Measurements from ENCODE around the gene ZC3H13. TPM values are rescaled to one million over a fixed set of nuclear protein-coding genes. Genes with fewer than 3 reads are reported as not detected.

ZC3H13 gene
- total RNA-seq, 1 donor from 2014 or later: 58.8 TPM

- Mint-ChIP-seq H3K4me1 (peaks cover 4% of the 10 kb centered on the region), H3K4me3 (no peak overlapping the region)
Observed at GRCh38 chr13:46082324-46082723, 29.8 kb upstream of the ZC3H13 start.

GRCh38 chr13:46079770-46080169 is 27.2 kb upstream of the ZC3H13 start:
- peaks cover 4% of the 10 kb centered on the region for H3K4me1 Mint-ChIP-seq
- no peaks in the 10 kb centered on the region for H3K36me3 Mint-ChIP-seq (ENCODE audit: low read depth)
- peaks cover 3% of the 10 kb centered on the region for H3K9me3 Mint-ChIP-seq
- H3K27ac Mint-ChIP-seq: no peak overlapping the region
- peaks cover 19% of the 10 kb centered on the region for H3K27me3 Mint-ChIP-seq
- no peak for DNase-seq
- no peak overlapping the region for H3K4me3 Mint-ChIP-seq
- intact Hi-C loops (cut with micrococcal nuclease): no loop called here

More at GRCh38 chr13:46082324-46082723, 29.8 kb upstream of the ZC3H13 start:
- DNase-seq: no peak
- Mint-ChIP-seq H3K9me3 (no peaks in the 10 kb centered on the region), H3K36me3 (ENCODE audit: low read depth) (no peaks in the 10 kb centered on the region), H3K27ac (no peak overlapping the region), H3K27me3 (peaks cover 7% of the 10 kb centered on the region)
- intact Hi-C loops (cut with micrococcal nuclease): no loop called here

- H3K27ac Mint-ChIP-seq: no peak overlapping the region
- peaks cover 3% of the 10 kb centered on the region for H3K9me3 Mint-ChIP-seq
- peaks cover 21% of the 10 kb centered on the region for H3K27me3 Mint-ChIP-seq
- intact Hi-C loops (cut with micrococcal nuclease): no loop called here
- no peaks in the 10 kb centered on the region for H3K36me3 Mint-ChIP-seq (ENCODE audit: low read depth)
- no peak for DNase-seq
- peaks cover 4% of the 10 kb centered on the region for H3K4me1 Mint-ChIP-seq
- H3K4me3 Mint-ChIP-seq: no peak overlapping the region
Observed at GRCh38 chr13:46077265-46077664, 24.7 kb upstream of the ZC3H13 start.

DNA sequence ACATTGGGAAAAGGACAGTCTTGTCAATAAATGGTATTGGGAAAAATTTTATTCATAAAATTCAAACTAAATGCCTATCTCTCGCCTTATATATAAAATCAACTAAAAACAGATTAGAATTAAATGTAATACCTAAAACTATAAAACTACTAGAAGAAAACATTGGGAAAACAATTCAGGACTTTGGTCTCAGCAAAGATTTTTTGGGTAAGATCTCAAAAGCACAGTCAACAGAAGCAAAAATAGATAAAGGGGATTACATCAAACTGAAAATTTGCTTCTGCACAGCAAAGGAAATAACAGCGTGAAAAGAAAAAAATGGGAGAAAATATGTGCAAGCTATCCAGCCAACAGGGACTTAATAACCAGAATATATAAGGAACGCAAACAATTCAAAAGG is 24.3 kb upstream of the ZC3H13 start:
- H3K27ac Mint-ChIP-seq: no peak overlapping the region
- peaks cover 24% of the 10 kb centered on the region for H3K27me3 Mint-ChIP-seq
- H3K4me1 Mint-ChIP-seq: peaks cover 4% of the 10 kb centered on the region
- intact Hi-C loops (cut with micrococcal nuclease): no loop called here
- H3K36me3 Mint-ChIP-seq (ENCODE audit: low read depth): no peaks in the 10 kb centered on the region
- DNase-seq: no peak
- H3K4me3 Mint-ChIP-seq: no peak overlapping the region
- H3K9me3 Mint-ChIP-seq: peaks cover 3% of the 10 kb centered on the region

- intact Hi-C loops (cut with micrococcal nuclease): no loop called here
- H3K27ac Mint-ChIP-seq: no peak overlapping the region
- peaks cover 4% of the 10 kb centered on the region for H3K4me1 Mint-ChIP-seq
- H3K9me3 Mint-ChIP-seq: peaks cover 3% of the 10 kb centered on the region
- no peak overlapping the region for H3K4me3 Mint-ChIP-seq
- no peak for DNase-seq
- H3K36me3 Mint-ChIP-seq (ENCODE audit: low read depth): no peaks in the 10 kb centered on the region
- H3K27me3 Mint-ChIP-seq: peaks cover 30% of the 10 kb centered on the region
Observed at GRCh38 chr13:46075811-46076210, 23.3 kb upstream of the ZC3H13 start.

DNA sequence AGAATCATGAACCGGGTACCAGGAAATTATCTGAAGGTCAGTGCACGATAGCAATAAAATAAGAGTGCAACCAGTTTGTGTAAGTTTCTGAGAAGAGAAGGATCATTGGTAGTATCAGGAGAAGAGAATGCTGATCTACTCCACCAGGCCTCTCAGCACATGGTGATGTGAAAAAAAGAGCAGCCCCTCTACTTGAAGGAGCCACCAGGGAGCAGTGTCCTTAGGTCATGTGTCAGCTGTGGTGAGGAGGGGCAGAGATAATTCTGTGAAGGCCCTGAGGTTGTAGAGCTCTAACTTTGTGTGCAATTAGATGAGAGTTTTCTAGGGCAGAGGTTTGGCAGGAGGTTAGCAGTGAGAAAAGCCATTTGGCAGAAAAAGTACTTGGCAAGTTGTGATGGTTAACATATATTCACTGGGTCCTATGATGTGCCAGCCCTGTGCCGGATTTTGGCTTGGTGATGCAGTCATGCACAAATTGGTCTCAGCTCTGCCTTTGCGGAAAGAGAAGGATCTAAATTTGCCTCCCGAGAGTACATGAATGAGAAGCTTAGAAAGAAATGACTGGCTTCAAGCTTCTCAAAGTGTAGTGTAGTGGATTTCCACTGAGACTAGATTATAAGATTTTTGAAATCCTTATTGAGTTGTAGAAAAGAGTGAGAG is 19.2 kb upstream of the ZC3H13 start:
- DNase-seq: no peak
- H3K27ac Mint-ChIP-seq: no peak overlapping the region

GRCh38 chr13:46063292-46063691 is 10.7 kb upstream of the ZC3H13 start:
- no peak overlapping the region for H3K4me3 Mint-ChIP-seq

More for the DNA sequence above, 19.2 kb upstream of the ZC3H13 start:
- Mint-ChIP-seq H3K4me1 (no peaks in the 10 kb centered on the region), H3K9me3 (peaks cover 3% of the 10 kb centered on the region), H3K27me3 (peaks cover 31% of the 10 kb centered on the region), H3K4me3 (no peak overlapping the region), H3K36me3 (ENCODE audit: low read depth) (no peaks in the 10 kb centered on the region)
- intact Hi-C loops (cut with micrococcal nuclease): no loop called here

GRCh38 chr13:46062185-46062584 is 9.6 kb upstream of the ZC3H13 start:
- H3K4me1 Mint-ChIP-seq: no peaks in the 10 kb centered on the region
- H3K4me3 Mint-ChIP-seq: no peak overlapping the region
- H3K9me3 Mint-ChIP-seq: no peaks in the 10 kb centered on the region
- H3K27ac Mint-ChIP-seq: no peak overlapping the region
- no peak for DNase-seq
- H3K27me3 Mint-ChIP-seq: peaks cover 7% of the 10 kb centered on the region
- no peaks in the 10 kb centered on the region for H3K36me3 Mint-ChIP-seq (ENCODE audit: low read depth)
- intact Hi-C loops (cut with micrococcal nuclease): no loop called here

More at GRCh38 chr13:46063292-46063691, 10.7 kb upstream of the ZC3H13 start:
- Mint-ChIP-seq H3K27me3 (peaks cover 6% of the 10 kb centered on the region), H3K9me3 (no peaks in the 10 kb centered on the region), H3K27ac (no peak overlapping the region), H3K36me3 (ENCODE audit: low read depth) (no peaks in the 10 kb centered on the region), H3K4me1 (no peaks in the 10 kb centered on the region)
- intact Hi-C loops (cut with micrococcal nuclease): no loop called here
- no peak for DNase-seq

DNA sequence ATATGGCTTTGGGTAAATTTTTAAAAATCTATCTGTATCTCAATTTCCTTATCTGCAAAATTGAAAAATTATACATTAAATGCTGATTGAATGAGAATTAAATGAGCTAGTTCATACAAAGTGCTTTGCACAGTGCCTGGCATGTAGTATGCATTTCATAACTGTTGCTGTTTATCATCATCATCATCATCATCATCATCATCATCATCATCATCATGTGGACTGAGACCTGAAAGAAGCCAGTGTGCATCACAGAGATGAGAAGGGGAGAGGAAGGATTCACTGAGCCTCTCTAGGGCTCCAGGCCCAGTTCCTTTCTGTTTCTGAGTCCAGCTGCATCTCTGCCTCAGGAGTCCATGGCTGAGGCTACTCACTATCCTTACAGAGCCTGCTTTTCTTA is 6.9 kb upstream of the ZC3H13 start:
- intact Hi-C loops (cut with micrococcal nuclease): loop anchor here (10.0 kb wide), 1 partner anchor 495 kb away; the partner anchor contains the start of gene LRCH1
- H3K27me3 Mint-ChIP-seq: peaks cover 18% of the 10 kb centered on the region

GRCh38 chr13:46058268-46058667 is 5.7 kb upstream of the ZC3H13 start:
- Mint-ChIP-seq H3K27ac (no peak overlapping the region), H3K4me1 (peaks cover 4% of the 10 kb centered on the region), H3K9me3 (no peaks in the 10 kb centered on the region), H3K4me3 (no peak overlapping the region), H3K27me3 (peaks cover 21% of the 10 kb centered on the region), H3K36me3 (ENCODE audit: low read depth) (no peaks in the 10 kb centered on the region)
- no peak for DNase-seq
- intact Hi-C loops (cut with micrococcal nuclease): loop anchor here (10.0 kb wide), 1 partner anchor 497 kb away; the partner anchor contains the start of gene LRCH1

More for the DNA sequence above, 6.9 kb upstream of the ZC3H13 start:
- no peak overlapping the region for H3K27ac Mint-ChIP-seq
- no peaks in the 10 kb centered on the region for H3K4me1 Mint-ChIP-seq
- H3K9me3 Mint-ChIP-seq: no peaks in the 10 kb centered on the region
- H3K4me3 Mint-ChIP-seq: no peak overlapping the region
- no peak for DNase-seq
- H3K36me3 Mint-ChIP-seq (ENCODE audit: low read depth): no peaks in the 10 kb centered on the region

DNA sequence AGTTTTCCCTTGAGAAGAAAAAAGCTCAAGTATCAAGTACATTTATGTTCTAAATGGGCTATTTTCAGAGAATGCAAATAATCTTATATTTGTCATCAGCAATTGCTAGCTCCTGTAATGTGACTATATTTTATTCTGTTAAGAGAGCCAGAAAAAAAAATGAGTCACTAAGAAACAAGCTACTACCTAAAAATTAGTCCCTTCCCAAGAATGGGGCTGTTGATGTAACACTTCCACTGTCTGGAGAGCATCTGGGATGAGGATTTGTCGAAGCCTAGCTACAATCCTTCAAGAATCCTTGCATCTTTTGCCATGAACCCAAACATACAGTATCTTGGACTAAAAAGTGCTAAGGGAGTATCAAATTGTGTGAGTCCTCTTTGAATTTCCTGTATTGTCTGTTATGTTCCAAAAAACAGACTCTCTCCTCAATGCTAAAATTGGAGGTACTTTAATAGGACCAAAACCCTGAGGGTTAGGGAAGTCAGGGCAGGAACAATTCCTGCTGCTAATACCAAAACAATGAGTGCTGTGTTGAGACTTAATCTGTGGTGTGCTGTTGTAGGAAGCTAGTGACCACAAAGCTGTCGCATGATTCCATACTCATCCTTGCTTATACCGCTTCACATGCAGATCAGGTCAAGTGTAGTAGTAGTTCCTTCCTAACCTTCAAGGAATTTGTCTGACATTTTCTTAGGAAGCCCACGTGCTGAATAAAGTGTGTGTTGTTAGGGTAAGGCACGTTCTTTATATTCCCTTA is 4.9 kb upstream of the ZC3H13 start:
- peaks cover 9% of the 10 kb centered on the region for H3K4me1 Mint-ChIP-seq
- DNase-seq: no peak
- intact Hi-C loops (cut with micrococcal nuclease): loop anchor here (10.0 kb wide), 1 partner anchor 497 kb away; the partner anchor contains the start of gene LRCH1
- H3K27ac Mint-ChIP-seq: no peak overlapping the region
- H3K4me3 Mint-ChIP-seq: no peak overlapping the region
- peaks cover 23% of the 10 kb centered on the region for H3K27me3 Mint-ChIP-seq
- H3K9me3 Mint-ChIP-seq: no peaks in the 10 kb centered on the region
- peaks cover 2% of the 10 kb centered on the region for H3K36me3 Mint-ChIP-seq (ENCODE audit: low read depth)

DNA sequence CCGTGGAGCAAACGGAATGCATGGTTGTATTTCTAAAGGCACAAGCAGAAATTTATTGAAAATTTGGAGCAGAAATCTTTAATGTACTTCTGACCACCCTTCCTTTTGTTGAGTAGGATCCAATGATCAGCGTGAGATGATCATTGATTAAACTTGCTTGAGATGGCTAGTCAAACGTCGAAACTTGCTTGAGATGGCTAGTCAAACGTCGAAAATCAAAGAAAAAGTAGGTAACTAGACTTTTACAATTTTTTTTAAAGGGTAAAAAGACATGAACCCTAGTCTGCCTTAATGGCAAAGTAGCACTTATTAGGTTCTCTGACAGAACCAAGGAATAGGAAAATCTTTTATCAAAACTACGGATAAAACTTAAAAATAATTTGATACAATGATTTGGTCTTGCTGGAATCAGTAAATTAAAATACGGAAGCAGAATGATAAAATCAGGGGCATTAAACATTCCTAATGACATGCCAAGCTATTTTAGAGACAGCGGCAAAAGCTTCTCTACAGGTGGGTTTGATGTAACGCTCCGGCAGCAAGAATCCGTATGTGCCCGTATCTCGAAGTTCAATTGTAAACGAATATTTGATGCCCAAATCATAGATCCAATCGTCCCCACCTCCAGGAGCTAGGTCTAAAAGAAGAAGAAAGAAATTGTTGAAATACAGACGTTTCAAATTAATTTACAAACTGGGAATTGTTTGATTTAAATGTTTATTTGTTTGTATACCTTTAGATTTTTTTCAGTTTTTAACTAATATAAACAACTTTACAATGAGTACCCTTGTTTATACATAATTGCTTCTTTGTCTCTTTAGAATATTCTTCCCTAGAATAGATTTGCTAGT is 841 bp upstream of the ZC3H13 start:
- Mint-ChIP-seq H3K36me3 (ENCODE audit: low read depth) (peaks cover 5% of the 10 kb centered on the region), H3K4me1 (peaks cover 27% of the 10 kb centered on the region), H3K27ac (peak overlapping the region; percentile 98), H3K9me3 (no peaks in the 10 kb centered on the region), H3K4me3 (peak overlapping the region; percentile 94), H3K27me3 (peaks cover 22% of the 10 kb centered on the region)
- DNase-seq: no peak
- intact Hi-C loops (cut with micrococcal nuclease): loop anchor here (2.0 to 10.0 kb wide), 7 partner anchors 46 to 1066 kb away; partner anchors contain the start of genes ESD, GPALPP1, LCP1 and LRCH1

DNA sequence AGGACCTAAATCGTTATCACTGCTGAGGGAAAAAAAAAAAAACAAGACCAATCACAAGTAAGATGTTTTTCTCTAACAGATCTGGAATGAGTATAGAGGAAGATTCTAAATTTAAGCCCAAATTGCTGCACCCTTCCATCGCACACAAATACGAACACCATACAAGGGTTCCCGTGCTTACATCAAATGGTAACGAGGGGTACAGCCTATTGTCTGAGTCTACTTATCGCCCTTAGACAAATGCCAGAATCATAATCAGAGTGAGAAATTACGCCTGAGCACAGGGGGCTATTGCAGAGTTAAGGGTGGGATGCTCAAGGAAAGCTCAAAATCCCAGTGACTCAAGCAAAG is 603 bp downstream of the ZC3H13 start:
- Mint-ChIP-seq H3K9me3 (no peaks in the 10 kb centered on the region), H3K36me3 (ENCODE audit: low read depth) (peaks cover 9% of the 10 kb centered on the region), H3K4me1 (peaks cover 32% of the 10 kb centered on the region), H3K4me3 (peak overlapping the region; percentile 94), H3K27ac (peak overlapping the region; percentile 98), H3K27me3 (peaks cover 18% of the 10 kb centered on the region)
- no peak for DNase-seq
- intact Hi-C loops (cut with micrococcal nuclease): loop anchor here (2.0 to 10.0 kb wide), 7 partner anchors 45 to 1065 kb away; partner anchors contain the start of genes ESD, GPALPP1, LCP1 and LRCH1

Measured in activated CD4-positive, alpha-beta T cell treated with anti-CD3 and anti-CD28 coated beads, Interleukin-2, amount 10 ng/mL, durations not matched to agents 24 days and 14 days (primary cell).